DND-41 (cell line): ENCODE results near the gene SORT1.

ENCODE experiments used
- ATAC-seq: fragments of 200-7000 bp; cut with Tn5 transposase; 3 replicates; pipeline ENCODE4 v1.9.1; 2021; ENCODE audit warnings: low read depth; ENCODE audit not compliant: insufficient read depth
- DNase-seq: peaks from one replicate; pipeline ENCODE4 v3.0.0-alpha.2; 2020
- H2AFZ ChIP-seq: 2 replicates; pipeline ENCODE4 v1.6.0; 2012; ENCODE audit warnings: low read depth, low read length
- H3K27ac ChIP-seq: 2 replicates; pipeline ENCODE4 v1.5.1; 2012; ENCODE audit warnings: low read length, inconsistent platforms
- H3K27me3 ChIP-seq: fragments of 200-600 bp; sonication (generic); 2 replicates; pipeline ENCODE4 v1.6.0; 2012; ENCODE audit warnings: low read length, mild to moderate bottlenecking, inconsistent platforms; ENCODE audit not compliant: insufficient read depth, poor library complexity
- H3K36me3 ChIP-seq: 2 replicates; pipeline ENCODE4 v1.5.1; 2012; ENCODE audit warnings: low read length, inconsistent platforms; ENCODE audit not compliant: insufficient read depth
- H3K4me1 ChIP-seq: 2 replicates; pipeline ENCODE4 v1.5.1; 2012; ENCODE audit warnings: mild to moderate bottlenecking, low read length; ENCODE audit not compliant: insufficient read depth
- H3K4me2 ChIP-seq: 2 replicates; pipeline ENCODE4 v1.6.0; 2012; ENCODE audit warnings: mild to moderate bottlenecking, moderate library complexity, low read length, inconsistent platforms; ENCODE audit not compliant: insufficient read depth
- H3K4me3 ChIP-seq, 2 experiments: fragments of 200-600 bp in 1 of 2; shearing (Covaris generic) in 1 of 2; 2 replicates each; pipeline ENCODE4 v1.5.1; 2012 to 2016; ENCODE audit warnings: inconsistent platforms in 2 of 2, low read length in 2 of 2, mild to moderate bottlenecking in 2 of 2, low read depth in 1 of 2, moderate library complexity in 1 of 2
- H3K79me2 ChIP-seq: 2 replicates; pipeline ENCODE4 v1.6.0; 2012; ENCODE audit warnings: low read length, inconsistent platforms; ENCODE audit not compliant: insufficient read depth
- H3K9ac ChIP-seq: 2 replicates; pipeline ENCODE4 v1.6.0; 2012; ENCODE audit warnings: low read depth, mild to moderate bottlenecking, inconsistent platforms, low read length, moderate library complexity
- H3K9me3 ChIP-seq: 2 replicates; pipeline ENCODE4 v1.5.1; 2012; ENCODE audit warnings: low read length, moderate library complexity, mild to moderate bottlenecking, inconsistent platforms; ENCODE audit not compliant: insufficient read depth, severe bottlenecking
- H4K20me1 ChIP-seq: 2 replicates; pipeline ENCODE4 v1.6.0; 2012; ENCODE audit warnings: low read length; ENCODE audit not compliant: insufficient read depth
- EZH2 ChIP-seq: IDR thresholded peaks from 3 replicates; pipeline ENCODE4 v1.6.1; 2012; ENCODE audit warnings: borderline replicate concordance, low read depth, mild to moderate bottlenecking, moderate library complexity, low read length, inconsistent platforms; ENCODE audit not compliant: severe bottlenecking
- TF ChIP-seq, protein P1 (sequence below): IDR thresholded peaks from 2 replicates; pipeline ENCODE4 v1.5.1; 2012; ENCODE audit warnings: borderline replicate concordance, low read length, moderate library complexity, mild to moderate bottlenecking; ENCODE audit not compliant: poor library complexity, severe bottlenecking; ENCODE audit errors: extremely low read depth

Gene SORT1

GRCh38 chr1:109441069-109441468 is 43.4 kb upstream of the SORT1 start:
- no peaks in the 10 kb centered on the region for H3K9me3 ChIP-seq
- H3K79me2 ChIP-seq, result no peaks in the 10 kb centered on the region
- no peaks in the 10 kb centered on the region for H4K20me1 ChIP-seq
- no peak overlapping the region for H3K4me3 ChIP-seq
- DNase-seq (no peak), ATAC-seq (no peak)
- no peak overlapping the region for H3K9ac ChIP-seq
- no peaks in the 10 kb centered on the region for H3K36me3 ChIP-seq
- H3K27me3 ChIP-seq, result peaks cover 37% of the 10 kb centered on the region
- no peak overlapping the region for H3K27ac ChIP-seq
- no peak for TF ChIP-seq EZH2
- TF ChIP-seq, protein P1, sequence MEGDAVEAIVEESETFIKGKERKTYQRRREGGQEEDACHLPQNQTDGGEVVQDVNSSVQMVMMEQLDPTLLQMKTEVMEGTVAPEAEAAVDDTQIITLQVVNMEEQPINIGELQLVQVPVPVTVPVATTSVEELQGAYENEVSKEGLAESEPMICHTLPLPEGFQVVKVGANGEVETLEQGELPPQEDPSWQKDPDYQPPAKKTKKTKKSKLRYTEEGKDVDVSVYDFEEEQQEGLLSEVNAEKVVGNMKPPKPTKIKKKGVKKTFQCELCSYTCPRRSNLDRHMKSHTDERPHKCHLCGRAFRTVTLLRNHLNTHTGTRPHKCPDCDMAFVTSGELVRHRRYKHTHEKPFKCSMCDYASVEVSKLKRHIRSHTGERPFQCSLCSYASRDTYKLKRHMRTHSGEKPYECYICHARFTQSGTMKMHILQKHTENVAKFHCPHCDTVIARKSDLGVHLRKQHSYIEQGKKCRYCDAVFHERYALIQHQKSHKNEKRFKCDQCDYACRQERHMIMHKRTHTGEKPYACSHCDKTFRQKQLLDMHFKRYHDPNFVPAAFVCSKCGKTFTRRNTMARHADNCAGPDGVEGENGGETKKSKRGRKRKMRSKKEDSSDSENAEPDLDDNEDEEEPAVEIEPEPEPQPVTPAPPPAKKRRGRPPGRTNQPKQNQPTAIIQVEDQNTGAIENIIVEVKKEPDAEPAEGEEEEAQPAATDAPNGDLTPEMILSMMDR, result no peak
- H3K4me2 ChIP-seq, result no peak overlapping the region
- H2AFZ ChIP-seq, result no peak overlapping the region
- no peaks in the 10 kb centered on the region for H3K4me1 ChIP-seq

DNA sequence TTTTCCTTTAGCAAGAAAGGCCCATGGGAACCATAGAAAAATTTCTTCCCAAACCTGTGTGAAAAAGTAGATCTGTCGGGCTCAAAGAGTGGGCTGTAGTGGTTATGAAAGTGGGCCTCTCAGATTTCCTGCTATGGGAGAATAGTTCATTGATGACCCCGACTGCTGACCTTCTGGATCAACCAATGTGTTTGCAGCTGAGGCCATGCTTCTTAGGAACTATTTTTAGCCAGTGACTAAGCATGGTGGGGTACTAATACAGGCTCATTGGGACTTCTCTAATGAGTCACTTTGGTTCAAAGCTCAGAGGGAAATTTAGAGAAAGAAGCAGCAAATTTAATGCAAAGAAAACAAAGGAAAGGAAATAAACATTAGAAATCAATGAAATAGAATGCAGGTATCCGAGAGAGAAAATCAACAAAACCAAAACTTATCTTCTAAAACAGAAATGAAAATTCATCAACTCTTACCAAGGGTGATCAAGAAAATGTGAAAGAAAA is 41.1 kb upstream of the SORT1 start:
- ATAC-seq (no peak), DNase-seq (no peak)
- Histone ChIP-seq H3K9ac (no peak overlapping the region), H2AFZ (no peak overlapping the region), H3K27ac (no peak overlapping the region), H3K4me1 (no peaks in the 10 kb centered on the region), H3K9me3 (no peaks in the 10 kb centered on the region), H3K36me3 (no peaks in the 10 kb centered on the region), H4K20me1 (no peaks in the 10 kb centered on the region), H3K27me3 (peaks cover 28% of the 10 kb centered on the region), H3K4me2 (no peak overlapping the region), H3K4me3 (no peak overlapping the region), H3K79me2 (no peaks in the 10 kb centered on the region)
- no peak for TF ChIP-seq EZH2
- TF ChIP-seq, protein P1, result no peak

DNA sequence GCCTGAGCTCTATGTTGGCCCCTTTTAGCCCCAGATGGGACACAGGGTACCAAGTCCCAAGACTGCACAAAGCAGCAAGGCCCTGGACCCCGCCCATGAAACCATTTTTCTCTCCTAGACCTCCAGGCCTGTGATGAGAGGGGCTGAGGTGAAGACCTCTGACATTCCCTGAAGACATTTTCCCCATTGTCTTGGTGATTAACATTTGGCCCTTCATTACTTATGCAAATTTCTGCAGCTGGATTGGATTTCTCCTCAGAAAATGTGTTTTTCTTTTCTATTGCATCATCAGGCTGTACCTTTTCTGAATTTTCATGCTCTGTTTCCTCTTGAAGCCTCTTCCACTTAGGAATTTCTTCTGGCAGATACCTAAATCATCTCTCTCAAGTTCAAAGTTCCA is 36.8 kb upstream of the SORT1 start:
- Histone ChIP-seq H3K9ac (no peak overlapping the region), H3K9me3 (no peaks in the 10 kb centered on the region), H3K4me3 (no peak overlapping the region), H3K4me1 (no peaks in the 10 kb centered on the region), H4K20me1 (no peaks in the 10 kb centered on the region), H3K36me3 (no peaks in the 10 kb centered on the region), H3K27me3 (peaks cover 3% of the 10 kb centered on the region), H2AFZ (no peak overlapping the region), H3K4me2 (no peak overlapping the region), H3K79me2 (no peaks in the 10 kb centered on the region), H3K27ac (no peak overlapping the region)
- TF ChIP-seq EZH2, result no peak
- TF ChIP-seq, protein P1, result no peak
- DNase-seq (no peak), ATAC-seq (no peak)

- no peak for DNase-seq
- no peak overlapping the region for H2AFZ ChIP-seq
- H4K20me1 ChIP-seq, result no peaks in the 10 kb centered on the region
- no peaks in the 10 kb centered on the region for H3K4me1 ChIP-seq
- H3K36me3 ChIP-seq, result no peaks in the 10 kb centered on the region
- no peaks in the 10 kb centered on the region for H3K27me3 ChIP-seq
- ATAC-seq, result no peak
- no peak overlapping the region for H3K4me2 ChIP-seq
- H3K9me3 ChIP-seq, result no peaks in the 10 kb centered on the region
- TF ChIP-seq, protein P1, result no peak
- TF ChIP-seq EZH2, result no peak
- no peaks in the 10 kb centered on the region for H3K79me2 ChIP-seq
- H3K9ac ChIP-seq, result no peak overlapping the region
- no peak overlapping the region for H3K4me3 ChIP-seq
- no peak overlapping the region for H3K27ac ChIP-seq
Observed at GRCh38 chr1:109433322-109433721, 35.6 kb upstream of the SORT1 start.
